Measurements from ENCODE around the gene CPS1. TPM values are rescaled to one million over a fixed set of nuclear protein-coding genes. Genes with fewer than 3 reads are reported as not detected.

CPS1 gene
- total and polyA plus RNA-seq, 2 of the 8 experiments (the other 6 are each of a cell fraction or from before 2014, with no cell fraction given): 7.9 to 15.7 TPM

GRCh38 chr2:210657874-210658273, 101.5 kb downstream of the CPS1 start:
- TF ChIP-seq SP1 (IDR thresholded peaks at IDR 0.05; ENCODE audit: low read depth, low read length) (no peak), JUN (IDR thresholded peaks at IDR 0.05; ENCODE audit: low read depth, low read length) (no peak), GTF2F1 (IDR thresholded peaks at IDR 0.05; ENCODE audit: borderline replicate concordance, low read depth, low read length) (no peak), JUND (IDR thresholded peaks at IDR 0.05; ENCODE audit: low read length) (no peak), EGR1 (IDR thresholded peaks at IDR 0.05; ENCODE audit: borderline replicate concordance, low read depth, low read length) (no peak), CTBP2 (IDR thresholded peaks at IDR 0.05; ENCODE audit: borderline replicate concordance, insufficient read depth, insufficient read length, low read length) (no peak), TCF12 (IDR thresholded peaks at IDR 0.05; ENCODE audit: low read depth, low read length) (no peak), MAFK (IDR thresholded peaks at IDR 0.05; ENCODE audit: low read depth, low read length) (no peak), CEBPB (IDR thresholded peaks at IDR 0.05; ENCODE audit: low read depth, low read length) (no peak), ZNF274 (IDR thresholded peaks at IDR 0.05; ENCODE audit: borderline replicate concordance, extremely low read depth, low read length) (no peak), TBP (IDR thresholded peaks at IDR 0.05; ENCODE audit: low read depth, low read length) (no peak)
- CTCF ChIA-PET (ENCODE audit: partially characterized antibody): interaction anchor here (1.0 to 1.2 kb wide), 2 partner anchors 406 to 436 kb away, joined by 3 to 4 read pairs; no protein-coding TSS in a partner anchor

More at GRCh38 chr2:210657874-210658273, 101.5 kb downstream of the CPS1 start:
- Histone ChIP-seq H4K8ac (ENCODE audit: extremely low read depth, insufficient read depth, low read length) (no peak overlapping the region), H3K23me2 (ENCODE audit: low read depth, low read length) (no peaks in the 10 kb centered on the region), H3K79me1 (ENCODE audit: low read depth, low read length) (no peaks in the 10 kb centered on the region), H3K79me2 (ENCODE audit: control insufficient read depth in 1 of 2, insufficient read depth in 2 of 2, low read length in 2 of 2) (no peaks in the 10 kb centered on the region), H3K18ac (ENCODE audit: extremely low read depth, low read length) (no peak overlapping the region), H2BK120ac (replicated peaks; ENCODE audit: low read depth, low read length) (no peak overlapping the region), H4K91ac (replicated peaks; ENCODE audit: insufficient read length, low read length) (no peak overlapping the region), H3K23ac (ENCODE audit: insufficient read length) (no peak overlapping the region), H2AFZ (ENCODE audit: low read length) (no peak overlapping the region), H2BK12ac (ENCODE audit: low read depth, low read length) (no peak overlapping the region), H3K27me3 (replicated peaks in 1 of 4; ENCODE audit: control insufficient read depth in 3 of 4, extremely low read depth in 1 of 4, insufficient read depth in 3 of 4, low read length in 3 of 4) (no peaks in the 10 kb centered on the region), H2BK15ac (ENCODE audit: low read length) (no peak overlapping the region), H3K27ac (ENCODE audit: low read depth, low read length) (no peak overlapping the region), H2BK5ac (ENCODE audit: low read depth, low read length) (no peak overlapping the region), H2AK5ac (ENCODE audit: low read depth, low read length) (no peak overlapping the region), H3K4ac (replicated peaks; ENCODE audit: insufficient read length, low read depth, low read length) (no peak overlapping the region), H3K4me2 (ENCODE audit: insufficient read depth in 1 of 2, low read depth in 2 of 2, low read length in 2 of 2) (no peak overlapping the region), H4K5ac (ENCODE audit: insufficient read length, low read depth, low read length) (no peak overlapping the region), H3K9ac (replicated peaks in 1 of 4; ENCODE audit: extremely low read depth in 1 of 4, low read depth in 3 of 4, low read length in 3 of 4) (no peak overlapping the region), H3K9me3 (ENCODE audit: insufficient read depth in 2 of 2, low read depth in 1 of 2, low read length in 1 of 2) (no peaks in the 10 kb centered on the region), H3K14ac (ENCODE audit: insufficient read length) (no peak overlapping the region), H3K4me1 (replicated peaks in 1 of 4; ENCODE audit: control insufficient read depth in 3 of 4, insufficient read depth in 4 of 4, low read length in 3 of 4) (no peaks in the 10 kb centered on the region), H3K56ac (replicated peaks; ENCODE audit: insufficient read length, low read depth, low read length) (no peak overlapping the region), H3K4me3 (ENCODE audit: extremely low read depth in 1 of 4, insufficient read depth in 2 of 4, low read depth in 3 of 4, low read length in 4 of 4) (no peak overlapping the region), H4K20me1 (replicated peaks in 1 of 2; ENCODE audit: control insufficient read depth in 1 of 2, insufficient read depth in 2 of 2, low read length in 2 of 2) (no peaks in the 10 kb centered on the region), H3K36me3 (ENCODE audit: control insufficient read depth in 2 of 4, insufficient read depth in 4 of 4, low read length in 3 of 4) (peaks cover 0 to 9% (median 0%) of the 10 kb centered on the region in 4 experiments; a peak in 2 of 8 replicates), H2BK20ac (ENCODE audit: low read length) (no peak overlapping the region)
- no peak for DNase-seq (ENCODE audit: low read depth in 1 of 2, low spot score in 2 of 2)
- POLR2A ChIA-PET (ENCODE audit: partially characterized antibody): no interaction called here
- FAIRE-seq: no peak
- WGBS, 2 experiments (ENCODE audit: extremely low coverage in 1 of 2, insufficient coverage in 1 of 2, insufficient read length in 1 of 2, insufficient replicate concordance in 2 of 2, low coverage in 1 of 2, low lambda C conversion rate in 2 of 2, missing lambda C conversion rate in 1 of 2): 94% methylated on average over 1 of the region's 1 CpG; no CpG with 5 or more reads in 1 of the 2 experiments
